ENCODE results near the gene TGFB1.

Gene TGFB1

DNA sequence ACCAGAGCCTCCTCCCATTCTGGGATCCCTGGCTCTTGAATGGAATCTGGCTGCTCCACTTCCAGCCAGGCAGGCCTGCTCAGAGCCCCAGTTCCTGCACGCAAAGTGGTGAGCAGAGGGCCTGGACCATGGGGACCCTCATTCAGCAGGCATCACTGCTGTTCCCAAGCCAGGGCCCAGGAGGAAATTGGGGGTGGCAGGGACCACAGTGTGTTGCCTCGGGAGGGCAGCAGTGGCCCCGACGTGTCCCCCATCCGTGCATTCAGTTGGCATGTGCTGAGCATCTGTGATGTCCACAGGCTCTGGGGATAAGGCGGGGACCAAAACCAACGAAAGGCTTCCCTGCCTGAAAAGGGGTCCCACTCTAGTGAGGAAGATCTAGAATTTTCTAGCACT lies 32.5 kb downstream of the TGFB1 start:
- no peak for DNase-seq (ENCODE audit: low read depth in 2 of 2)

DNA sequence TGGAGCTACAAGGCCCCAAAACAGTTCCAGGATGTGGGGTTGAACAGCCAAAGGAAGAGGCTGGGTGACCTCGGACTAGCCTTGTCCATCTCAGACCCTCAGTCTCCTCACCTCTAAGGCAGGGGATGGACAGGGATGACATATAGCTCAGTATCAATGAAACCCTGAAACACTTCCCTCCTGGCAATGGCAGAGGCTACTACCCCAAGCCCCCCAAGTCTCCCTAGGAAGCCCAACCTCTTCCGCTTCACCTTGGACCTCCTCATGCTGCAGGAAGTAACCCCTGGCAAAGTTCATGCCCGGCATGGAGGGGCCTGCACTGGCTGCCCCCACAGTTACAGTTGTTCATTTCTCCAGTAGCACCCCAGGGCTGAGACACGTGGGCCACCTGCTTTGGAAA lies 33.2 kb downstream of the TGFB1 start:
- DNase-seq (ENCODE audit: low read depth in 2 of 2): no peak

DNA sequence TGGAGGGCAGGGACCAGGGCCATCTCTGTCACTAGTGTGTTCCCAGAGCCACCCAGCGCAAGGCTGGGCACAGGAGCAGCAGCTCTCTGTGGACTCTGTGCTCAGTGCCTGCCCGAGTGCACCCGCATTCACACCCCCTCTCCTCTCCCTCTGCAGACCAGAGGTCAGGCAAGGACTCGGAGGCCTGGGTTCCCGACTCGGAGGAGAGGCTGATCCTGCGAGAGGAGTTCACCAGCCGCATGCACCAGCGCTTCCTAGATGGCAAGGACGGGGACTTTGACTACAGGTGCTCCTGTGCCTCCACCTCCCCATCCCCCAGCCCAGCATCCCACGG lies 33.6 kb downstream of the TGFB1 start:
- no peak for DNase-seq (ENCODE audit: low read depth in 2 of 2)

DNA sequence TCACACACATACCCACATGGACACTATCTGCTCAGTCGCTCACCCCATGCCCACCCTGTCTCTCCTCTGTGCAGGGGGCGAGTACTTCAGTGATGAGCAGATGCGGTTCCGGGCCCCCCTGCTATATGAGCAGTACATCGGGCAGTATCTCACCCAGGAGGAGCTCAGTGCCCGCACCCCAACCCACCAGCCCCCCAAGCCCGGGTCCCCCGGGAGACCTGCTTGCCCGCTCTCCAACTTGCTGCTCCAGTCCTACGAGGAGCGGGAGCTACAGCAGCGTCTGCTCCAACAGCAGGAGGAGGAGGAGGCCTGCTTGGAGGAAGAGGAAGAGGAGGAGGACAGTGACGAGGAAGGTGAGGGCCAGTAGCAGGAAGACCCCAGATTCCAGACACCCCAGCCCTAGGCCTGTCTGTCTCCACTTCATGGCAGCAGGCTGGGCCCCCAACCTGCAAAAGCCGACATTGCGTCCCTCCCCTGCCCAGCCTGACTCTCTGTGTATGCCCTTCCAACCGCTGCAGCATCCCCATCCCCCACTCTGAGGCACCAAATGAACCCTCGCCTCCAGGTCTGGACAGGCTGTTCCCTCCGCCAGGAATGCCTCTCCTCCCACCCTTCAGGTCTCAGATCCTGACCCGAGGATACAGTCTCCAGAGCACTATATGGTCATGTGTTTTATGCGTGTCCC lies 34.1 kb downstream of the TGFB1 start:
- DNase-seq (ENCODE audit: low read depth in 2 of 2): no peak

DNA sequence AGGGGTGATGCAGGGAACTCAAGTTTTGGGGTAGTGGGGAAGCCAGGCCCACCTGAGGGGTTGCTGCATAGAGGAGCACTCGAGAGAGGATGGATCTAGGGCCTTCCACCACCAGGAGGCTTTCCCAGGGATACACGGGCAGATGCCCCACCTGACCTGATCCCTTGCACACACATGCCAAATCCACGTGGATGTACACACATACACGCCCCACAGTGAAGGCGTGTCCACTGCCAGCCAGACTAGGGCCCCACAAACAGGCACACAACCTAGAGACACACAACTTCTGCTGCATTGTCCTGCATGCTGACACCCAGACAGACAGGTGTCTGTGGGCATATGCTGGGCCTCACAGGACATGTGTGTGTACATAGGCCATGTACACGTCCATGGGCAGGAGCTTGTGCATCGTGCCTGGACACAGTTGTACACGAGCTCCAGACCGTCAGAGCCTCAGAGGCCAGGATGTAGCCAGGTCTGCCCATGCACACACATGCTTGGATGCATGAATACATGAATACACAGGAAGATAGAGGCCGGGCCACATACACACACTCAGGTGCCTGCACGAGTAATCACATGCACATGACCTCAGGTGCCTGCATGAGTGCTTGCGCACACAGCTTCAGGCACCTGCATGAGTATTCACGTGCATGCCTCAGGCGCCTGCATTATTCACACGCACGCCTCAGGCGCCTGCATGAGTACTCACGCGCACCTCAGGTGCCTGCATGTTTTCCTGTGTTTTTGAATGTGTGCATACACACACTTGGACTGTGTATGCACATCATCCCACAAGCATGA lies 34.8 kb downstream of the TGFB1 start:
- DNase-seq (ENCODE audit: low read depth in 2 of 2): no peak

DNA sequence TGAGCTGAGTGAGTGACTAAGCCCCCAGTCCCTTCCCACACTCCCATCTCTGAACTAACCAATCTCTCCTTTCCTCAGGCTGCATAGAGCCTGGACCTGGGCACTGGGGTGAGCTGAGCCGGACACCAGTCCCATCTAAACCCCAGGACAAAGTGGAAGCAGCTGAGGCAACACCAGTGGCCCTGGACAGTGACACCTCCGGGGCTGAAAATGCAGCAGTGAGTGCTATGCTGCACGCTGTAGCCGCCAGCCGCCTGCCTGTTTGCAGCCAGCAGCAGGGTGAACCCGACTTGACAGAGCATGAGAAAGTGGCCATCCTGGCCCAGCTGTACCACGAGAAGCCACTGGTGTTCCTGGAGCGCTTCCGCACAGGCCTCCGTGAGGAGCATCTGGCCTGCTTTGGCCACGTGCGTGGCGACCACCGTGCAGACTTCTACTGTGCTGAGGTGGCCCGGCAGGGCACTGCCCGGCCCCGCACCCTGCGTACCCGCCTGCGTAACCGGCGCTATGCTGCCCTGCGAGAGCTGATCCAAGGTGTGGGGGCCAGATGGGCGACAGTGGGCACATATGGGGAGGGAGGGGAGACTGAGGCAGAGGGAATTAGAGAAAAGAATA lies 37.3 kb downstream of the TGFB1 start:
- DNase-seq (ENCODE audit: low read depth in 2 of 2): no peak

DNA sequence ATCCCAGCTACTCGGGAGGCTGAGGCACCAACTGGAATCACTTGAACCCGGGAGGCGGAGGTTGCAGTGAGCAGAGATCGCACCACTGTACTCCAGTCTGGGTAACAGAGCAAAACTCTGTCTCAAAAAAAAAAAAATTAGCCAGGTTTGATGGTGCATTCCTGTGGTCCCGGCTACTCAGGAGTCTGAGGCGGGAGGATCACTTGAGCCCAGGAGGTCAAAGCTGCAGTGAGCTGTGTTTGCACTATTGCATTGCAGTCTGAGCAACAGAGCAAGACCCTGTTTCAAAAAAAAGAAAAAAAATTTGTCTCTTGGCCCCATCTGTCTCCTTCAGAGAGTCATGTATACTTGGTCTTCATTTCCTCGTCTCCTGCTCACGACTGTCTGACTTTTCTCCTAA lies 42.1 kb downstream of the TGFB1 start:
- no peak for DNase-seq (ENCODE audit: low read depth in 2 of 2)

DNA sequence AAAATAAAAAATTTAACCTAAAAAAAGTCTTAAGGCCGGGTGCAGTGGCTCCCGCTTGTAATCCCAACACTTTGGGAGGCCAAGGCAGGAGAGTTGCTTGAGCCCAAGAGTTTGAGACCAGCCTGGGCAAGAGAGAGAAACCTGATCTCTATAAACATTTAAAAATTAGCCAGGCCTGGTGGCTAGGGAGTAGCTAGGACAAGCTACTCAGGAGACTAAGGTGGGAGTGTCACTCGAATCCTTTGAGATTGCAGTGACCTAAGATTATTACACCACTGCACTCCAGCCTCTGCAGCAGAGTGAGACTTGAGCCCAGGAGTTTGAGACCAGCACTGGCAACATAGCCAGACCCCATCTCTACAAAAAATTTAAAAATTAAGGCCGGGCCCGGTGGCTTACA lies 42.6 kb downstream of the TGFB1 start:
- no peak for DNase-seq (ENCODE audit: low read depth in 2 of 2)

DNA sequence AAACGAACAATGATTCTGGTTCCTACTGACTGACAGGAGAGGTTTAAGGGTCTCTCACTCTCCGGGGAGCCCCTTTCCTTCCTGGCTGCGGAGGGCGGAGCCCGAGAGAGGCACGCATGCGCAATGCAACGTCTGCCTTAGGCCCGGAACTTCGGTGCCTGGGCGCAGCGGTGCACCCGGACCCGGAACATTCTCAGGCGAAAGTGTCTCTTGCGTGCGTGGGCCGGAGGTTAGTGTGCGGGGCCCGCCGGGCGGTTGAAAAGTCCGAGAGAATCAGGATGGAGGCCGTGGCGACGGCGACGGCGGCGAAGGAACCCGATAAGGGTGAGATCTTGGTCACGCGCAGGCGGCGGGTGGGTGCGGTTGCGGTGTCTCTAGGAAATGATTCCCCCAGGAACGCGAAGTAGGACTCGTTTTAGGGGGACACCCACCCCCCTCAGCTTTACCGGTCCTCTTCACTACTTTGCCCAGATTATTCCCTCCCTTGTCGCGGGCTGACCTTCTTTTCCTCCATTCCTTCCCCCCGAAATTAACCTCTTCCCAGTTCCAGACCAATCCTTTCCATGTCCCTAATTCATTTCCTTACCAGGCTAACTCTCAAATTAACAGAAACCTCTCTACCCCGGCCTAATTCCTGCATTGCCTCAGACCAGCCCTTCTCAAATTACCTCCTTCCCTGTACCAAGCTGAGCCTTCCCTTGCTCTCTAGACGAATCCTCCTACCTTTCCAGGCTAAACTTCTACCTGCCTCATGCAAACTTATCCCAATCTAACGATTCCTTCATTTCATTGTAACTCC lies 43.5 kb downstream of the TGFB1 start, which contains the start of gene CCDC97:
TSS of gene CCDC97 (plus strand) at position 140 of the 799 bp plus-strand sequence. CDS start at position 279, 139 bp downstream.
- DNase-seq (ENCODE audit: low read depth in 2 of 2): peak; percentile 69 to 73

DNA sequence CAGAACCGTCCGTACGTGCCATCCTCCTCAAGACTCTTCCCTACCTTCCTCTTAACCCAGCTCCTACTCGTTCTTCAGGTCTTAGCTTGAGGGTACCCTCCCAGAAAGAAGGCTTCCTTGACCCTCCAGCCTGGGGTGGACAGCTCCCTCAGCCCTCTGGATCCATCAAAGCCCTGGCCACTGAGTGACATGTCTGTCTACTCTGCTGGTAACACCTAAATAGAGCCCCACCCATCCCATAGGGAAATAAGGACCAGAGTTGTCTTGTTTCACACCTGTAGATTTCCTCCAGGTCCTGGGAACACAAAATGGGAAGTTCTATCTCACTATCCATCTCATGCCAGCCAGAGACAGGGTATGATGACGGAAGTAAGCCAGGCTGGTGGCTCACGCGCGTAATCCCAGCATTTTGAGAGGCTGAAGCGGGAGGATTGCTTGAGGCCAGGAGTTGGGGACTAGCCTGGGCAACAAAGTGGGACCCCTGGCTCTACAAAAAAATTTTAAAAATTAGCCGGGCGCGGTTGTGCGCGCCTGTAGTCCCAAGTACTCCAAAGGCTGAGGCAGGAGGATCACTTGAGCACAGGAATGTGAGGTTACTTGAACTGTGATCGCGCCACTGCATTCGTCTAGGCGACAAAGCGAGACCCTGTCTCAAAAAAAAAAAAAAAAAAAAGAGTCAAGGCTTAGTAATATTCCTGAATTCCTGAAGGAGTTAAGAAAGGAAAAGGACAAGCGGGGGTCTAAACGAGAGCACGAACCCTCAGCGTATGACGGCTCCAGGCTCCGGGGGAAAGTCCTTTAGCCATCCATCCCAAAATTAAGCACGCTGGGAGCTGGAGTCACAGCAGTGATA lies 44.3 kb downstream of the TGFB1 start:
- DNase-seq (ENCODE audit: low read depth in 2 of 2): no peak

DNA sequence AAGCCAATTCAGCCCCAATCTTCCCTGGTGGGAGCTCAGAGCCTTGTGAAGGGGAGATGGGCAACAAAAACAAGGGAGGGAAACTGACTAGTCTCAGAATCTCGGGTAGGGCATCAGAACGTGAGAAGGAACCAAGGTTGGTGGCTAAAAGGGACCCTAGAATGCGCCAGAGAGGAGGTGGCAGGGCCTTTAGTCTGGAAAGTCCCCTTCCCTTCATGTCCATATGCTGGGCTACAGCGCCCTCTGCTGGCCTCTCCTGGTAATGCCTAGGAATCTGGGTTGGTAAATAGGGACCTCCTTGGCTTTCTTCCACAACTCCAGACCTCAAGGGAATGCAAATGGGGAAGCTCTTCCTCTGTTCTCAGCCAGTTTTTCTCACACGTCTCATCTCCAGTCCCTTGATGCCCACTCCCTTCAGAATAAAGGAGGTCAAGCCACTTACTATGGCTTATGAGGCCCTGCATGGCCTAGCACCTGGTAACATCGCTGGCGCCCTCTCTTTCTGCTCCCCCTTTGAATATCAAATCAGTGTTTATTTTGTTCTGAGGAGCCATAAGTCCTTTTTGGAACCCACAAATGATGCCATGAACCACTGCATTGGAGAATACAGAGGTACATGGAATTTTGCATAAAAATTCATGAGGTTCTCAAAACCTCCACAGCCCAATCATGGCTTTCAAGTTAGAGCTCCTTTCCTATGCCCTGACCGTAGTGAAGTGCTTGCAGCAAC lies 45.1 kb downstream of the TGFB1 start:
- peak; percentile 79 for DNase-seq (ENCODE audit: low read depth in 2 of 2)

DNA sequence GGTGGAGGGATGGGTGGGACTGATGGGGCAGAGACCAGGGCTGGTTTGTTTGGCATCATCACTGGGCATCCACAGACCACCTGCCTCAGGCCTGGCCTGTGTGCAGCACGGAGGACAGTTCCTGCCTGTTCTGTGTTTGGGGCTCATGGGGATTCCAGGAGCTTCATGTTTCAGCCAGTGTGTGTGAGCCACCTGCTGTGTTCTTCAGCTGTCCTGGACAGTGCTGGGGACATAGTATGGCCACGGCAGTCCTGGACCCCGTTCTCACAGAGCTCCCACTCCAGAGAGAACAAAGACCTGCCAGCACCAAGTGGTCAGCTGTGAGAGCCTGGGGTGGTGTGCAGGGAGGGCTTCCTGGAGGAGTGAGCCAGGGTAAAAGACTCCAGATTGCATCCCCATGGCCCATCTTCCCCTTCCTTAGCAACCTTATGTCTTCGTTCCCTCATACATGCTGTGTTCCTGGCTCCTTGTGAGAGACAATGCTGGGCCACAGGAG lies 45.7 kb downstream of the TGFB1 start:
- no peak for DNase-seq (ENCODE audit: low read depth in 2 of 2)

DNA sequence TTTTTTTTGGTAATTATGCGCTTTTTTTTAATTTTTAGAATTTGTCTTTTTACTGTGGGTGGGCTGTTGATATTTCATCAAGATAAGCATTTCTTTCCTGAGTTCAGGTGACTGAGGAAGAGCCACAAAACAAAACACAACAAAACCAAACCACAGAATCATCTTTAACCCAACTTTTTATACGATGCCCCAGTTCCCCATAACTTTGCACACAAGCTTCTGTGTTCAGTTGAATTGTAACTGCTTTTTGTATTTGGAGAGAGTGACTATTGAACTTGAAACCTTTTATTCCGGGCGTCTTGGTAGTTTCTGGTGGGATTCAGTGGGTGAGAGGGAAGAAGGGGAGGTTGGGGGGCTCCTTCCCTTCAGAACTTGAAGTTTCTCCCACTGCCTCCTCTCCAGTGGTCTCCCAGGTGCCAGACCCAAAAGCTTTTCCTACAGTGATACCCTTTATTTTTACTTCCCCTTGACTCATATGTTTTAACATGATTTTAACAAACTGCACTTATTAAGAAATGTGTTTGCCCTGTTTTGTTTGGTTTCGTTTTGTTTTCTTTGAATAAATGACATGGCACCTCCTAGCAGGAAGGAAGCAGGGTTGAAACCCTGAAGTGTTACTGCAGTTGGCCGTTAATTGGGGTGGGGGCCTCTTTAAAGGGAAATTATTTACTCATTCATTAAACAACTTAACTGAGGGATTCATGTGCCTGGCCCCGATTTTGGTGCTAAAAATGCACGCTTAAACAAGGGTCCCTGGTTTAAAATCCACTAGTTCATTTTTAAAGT lies 46.4 kb downstream of the TGFB1 start:
- no peak for DNase-seq (ENCODE audit: low read depth in 2 of 2)

DNA sequence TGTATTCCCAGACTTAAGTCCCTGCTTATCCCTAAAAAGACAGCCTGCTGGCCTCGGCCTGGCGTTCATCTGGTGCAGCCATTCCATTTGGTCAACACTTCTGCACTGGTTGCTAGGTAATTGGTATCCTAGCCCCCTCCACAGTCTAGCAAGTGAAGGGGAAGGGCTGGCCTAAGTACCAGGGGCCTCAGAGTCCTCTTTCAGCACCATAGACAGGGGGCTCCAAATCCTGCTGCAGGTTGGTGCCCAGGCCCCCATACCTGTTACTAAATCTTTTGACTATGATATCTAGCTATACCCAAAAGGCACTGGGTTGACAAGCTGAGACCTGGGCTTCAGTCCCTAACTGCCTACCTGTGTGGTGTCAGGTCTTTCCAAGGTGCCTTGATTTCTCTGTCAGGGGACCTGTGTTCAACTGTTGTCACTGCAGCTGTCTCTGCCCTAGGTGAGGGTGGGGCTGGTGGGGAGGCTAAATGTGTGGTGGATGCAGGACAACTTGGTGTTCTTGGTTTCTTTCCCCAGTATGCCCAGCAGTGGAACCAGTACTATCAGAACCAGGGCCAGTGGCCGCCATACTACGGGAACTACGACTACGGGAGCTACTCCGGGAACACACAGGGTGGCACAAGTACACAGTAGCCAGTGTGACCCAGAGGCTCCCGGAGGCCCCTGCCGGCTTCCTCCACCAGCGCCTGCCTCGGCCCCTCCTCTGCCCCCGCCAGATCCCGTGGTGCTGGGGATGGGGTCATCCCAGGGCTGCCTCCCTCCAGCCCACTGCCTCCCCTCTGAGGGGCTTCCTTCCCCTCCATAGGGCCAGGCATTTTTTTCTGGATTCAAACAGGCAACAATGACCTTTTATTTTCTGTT lies 47.6 kb downstream of the TGFB1 start:
- DNase-seq (ENCODE audit: low read depth in 2 of 2): no peak

DNA sequence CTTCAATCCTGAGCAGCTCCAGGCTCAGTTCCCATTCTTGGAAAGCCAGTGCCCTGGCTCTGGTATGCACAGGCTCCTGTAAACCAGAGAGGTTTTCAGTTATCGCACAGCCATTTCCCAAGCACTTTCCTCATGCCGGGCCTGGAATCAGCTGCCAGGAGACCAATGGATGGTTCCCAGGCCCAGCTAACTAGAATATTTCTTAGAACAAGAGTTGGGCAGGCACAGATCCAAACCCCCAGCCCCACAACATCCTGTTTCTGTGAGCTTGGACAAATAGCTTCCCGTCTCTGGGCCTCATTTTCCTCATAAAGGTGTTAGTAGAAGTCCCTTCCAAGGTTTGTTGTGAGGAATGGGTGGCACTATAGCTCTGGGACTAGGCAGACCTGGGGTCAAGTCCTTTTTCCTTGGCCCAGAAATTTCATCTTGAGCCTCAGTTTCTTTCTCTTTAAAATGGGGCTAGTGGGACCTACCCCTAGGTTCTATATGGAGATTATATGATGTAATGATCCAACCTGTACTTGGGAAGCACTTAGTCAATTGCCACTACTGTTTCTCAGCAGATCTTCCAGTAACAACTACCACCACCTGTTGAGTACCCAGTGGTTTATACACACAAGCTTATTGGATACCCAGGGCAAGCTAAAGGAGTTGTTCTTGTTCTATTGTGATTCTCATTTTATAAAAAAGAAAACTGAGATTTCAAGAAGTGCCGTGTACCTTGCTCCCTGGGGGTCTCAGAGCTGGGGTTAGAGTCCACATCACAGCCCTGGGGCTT lies 48.8 kb downstream of the TGFB1 start:
- DNase-seq (ENCODE audit: low read depth in 2 of 2): no peak

DNA sequence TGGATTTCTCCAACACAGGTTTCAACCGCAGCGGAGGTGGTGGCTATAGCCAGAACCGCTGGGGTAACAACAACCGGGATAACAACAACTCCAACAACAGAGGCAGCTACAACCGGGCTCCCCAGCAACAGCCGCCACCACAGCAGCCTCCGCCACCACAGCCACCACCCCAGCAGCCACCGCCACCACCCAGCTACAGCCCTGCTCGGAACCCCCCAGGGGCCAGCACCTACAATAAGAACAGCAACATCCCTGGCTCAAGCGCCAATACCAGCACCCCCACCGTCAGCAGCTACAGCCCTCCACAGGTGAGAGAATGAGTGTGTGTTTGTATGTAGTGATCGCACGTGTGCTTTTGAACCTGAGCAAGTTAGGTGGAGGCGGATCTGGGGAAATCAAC lies 49.8 kb downstream of the TGFB1 start:
- DNase-seq (ENCODE audit: low read depth in 2 of 2): no peak

DNA sequence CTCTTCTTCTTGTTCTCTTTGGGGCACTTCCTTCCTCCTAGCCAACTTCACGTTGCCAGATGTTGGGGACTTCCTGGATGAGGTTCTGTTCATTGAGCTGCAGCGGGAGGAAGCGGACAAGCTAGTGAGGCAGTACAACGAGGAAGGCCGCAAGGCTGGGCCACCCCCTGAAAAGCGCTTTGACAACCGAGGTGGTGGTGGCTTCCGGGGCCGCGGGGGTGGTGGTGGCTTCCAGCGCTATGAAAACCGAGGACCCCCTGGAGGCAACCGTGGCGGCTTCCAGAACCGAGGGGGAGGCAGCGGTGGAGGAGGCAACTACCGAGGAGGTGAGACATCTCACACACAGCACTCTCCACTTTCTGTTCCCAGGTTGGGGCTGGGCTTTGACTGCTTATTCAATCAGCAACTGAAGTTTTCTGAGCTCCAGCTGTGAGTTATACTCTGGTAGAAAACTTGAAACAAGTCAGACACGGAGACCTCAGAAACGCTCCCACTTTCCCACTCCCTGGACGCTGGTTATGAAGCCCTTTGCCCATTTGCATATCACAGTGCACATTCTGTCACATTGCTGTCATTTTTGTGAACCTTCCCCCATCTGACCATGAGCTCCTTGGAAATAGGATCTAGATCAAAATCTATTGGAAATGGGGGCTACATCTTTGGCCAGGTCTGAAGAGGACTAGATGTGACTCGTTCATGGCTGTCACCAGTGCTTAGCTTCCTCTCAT lies 50.9 kb downstream of the TGFB1 start:
- DNase-seq (ENCODE audit: low read depth in 2 of 2): no peak
